ENCODE measurements around the gene ZNF496.
"Not testable (repeated sequence)": the region's sequence is repeated elsewhere in the genome, so short reads cannot be mapped to it uniquely, and the experiment has no call there.

Gene ZNF496

GRCh38 chr1:247358920-247359319 lies 27.3 kb upstream of the ZNF496 start:
- no peak for DNase-seq

- DNase-seq: no peak
These were observed 26.1 kb upstream of the ZNF496 start for GRCh38 chr1:247357781-247358211.

- no peak for DNase-seq
These were observed 25.5 kb upstream of the ZNF496 start for GRCh38 chr1:247357052-247357780.

GRCh38 chr1:247355160-247355559 lies 23.5 kb upstream of the ZNF496 start:
- not testable (repeated sequence) for DNase-seq

- no peak for DNase-seq
These were observed 20.5 kb upstream of the ZNF496 start for GRCh38 chr1:247352175-247352574.

- DNase-seq: no peak
These were observed 18.9 kb upstream of the ZNF496 start for GRCh38 chr1:247350587-247350986.

GRCh38 chr1:247347477-247348222 lies 16.0 kb upstream of the ZNF496 start:
- no peak for DNase-seq

- DNase-seq: no peak
These were observed 14.2 kb upstream of the ZNF496 start for GRCh38 chr1:247345881-247346280.

GRCh38 chr1:247343801-247344200 lies 12.1 kb upstream of the ZNF496 start:
- no peak for DNase-seq

- DNase-seq: no peak
These were observed 7.1 kb upstream of the ZNF496 start for GRCh38 chr1:247338723-247339275.

GRCh38 chr1:247337961-247338360 lies 6.3 kb upstream of the ZNF496 start:
- no peak for DNase-seq

GRCh38 chr1:247337250-247337746 lies 5.6 kb upstream of the ZNF496 start:
- no peak for DNase-seq

- peak; percentile 87 for DNase-seq
These were observed 4.7 kb upstream of the ZNF496 start for GRCh38 chr1:247336390-247336789.

GRCh38 chr1:247335882-247336281 lies 4.2 kb upstream of the ZNF496 start:
- no peak for DNase-seq

GRCh38 chr1:247334378-247335133 lies 2.9 kb upstream of the ZNF496 start:
- peak; percentile 8 for DNase-seq

- DNase-seq: peak; percentile 73
These were observed 1.1 kb upstream of the ZNF496 start for GRCh38 chr1:247332623-247333361.

GRCh38 chr1:247332215-247332622 lies 552 bp upstream of the ZNF496 start:
- DNase-seq: peak; percentile 88

- peak; percentile 81 for DNase-seq
These were observed 519 bp downstream of the ZNF496 start for GRCh38 chr1:247331172-247331524.

- DNase-seq: no peak
These were observed 1.0 kb downstream of the ZNF496 start for GRCh38 chr1:247330548-247331171.

GRCh38 chr1:247329097-247329617 lies 2.5 kb downstream of the ZNF496 start:
- no peak for DNase-seq

- DNase-seq: no peak
These were observed 3.4 kb downstream of the ZNF496 start for GRCh38 chr1:247328311-247328710.
